Measurements from ENCODE around the gene CRYL1. TPM values are rescaled to one million over a fixed set of nuclear protein-coding genes. Genes with fewer than 3 reads are reported as not detected.

Gene CRYL1
- total and polyA plus RNA-seq, 9 of the 15 experiments (the other 6 are each of a cell fraction or from before 2014, with no cell fraction given): 1.0 to 6.9 (median 2.4) TPM

DNA sequence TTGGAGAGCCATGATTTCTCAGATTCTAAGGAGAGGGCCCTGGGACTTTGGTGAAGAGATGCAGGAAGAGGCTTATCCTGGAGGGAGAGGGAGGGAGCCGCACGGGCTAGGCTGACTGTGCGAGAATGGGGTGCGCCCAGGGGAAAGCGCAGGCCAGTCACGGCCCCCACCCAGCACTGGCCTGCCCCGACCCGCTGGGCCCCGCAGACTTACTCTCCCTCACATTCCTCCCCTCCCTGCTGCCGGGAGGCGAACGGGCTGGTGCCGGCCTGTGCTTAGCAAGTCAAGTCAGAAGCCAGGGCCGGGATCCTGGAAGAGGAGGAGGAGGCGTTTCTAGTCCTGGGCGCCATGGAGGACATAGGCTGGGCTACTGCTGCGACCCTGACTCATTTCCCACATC is 120.0 kb downstream of the CRYL1 start:
- no peak for DNase-seq (ENCODE audit: extremely low read depth in 1 of 4, low spot score in 3 of 4)
- no peaks in the 10 kb centered on the region for H3K9me3 ChIP-seq (replicated peaks; ENCODE audit: control insufficient read depth, insufficient read depth, low read depth, low read length)
- H3K36me3 ChIP-seq (ENCODE audit: control insufficient read depth, insufficient read depth, low read length): no peaks in the 10 kb centered on the region
- intact Hi-C loops (cut with micrococcal nuclease): no loop called here
- no peak overlapping the region for H3K27ac ChIP-seq (ENCODE audit: extremely low read depth, low read depth, low read length)
- BruUV-seq (replicated peaks): no TSS peak
- H3K79me2 ChIP-seq (ENCODE audit: control insufficient read depth, insufficient read depth, low read length): no peaks in the 10 kb centered on the region
- H4K20me1 ChIP-seq (replicated peaks; ENCODE audit: control insufficient read depth, insufficient read depth, low read length): no peaks in the 10 kb centered on the region
- H3K4me1 ChIP-seq (replicated peaks in 1 of 2; ENCODE audit: control insufficient read depth in 2 of 2, insufficient read depth in 2 of 2, low read length in 2 of 2): peaks cover 0 to 5% of the 10 kb centered on the region in 2 experiments; a peak in 2 of 5 replicates
- no peak overlapping the region for H3K4me3 ChIP-seq
- peaks cover 0 to 17% of the 10 kb centered on the region in 2 experiments; a peak in 3 of 5 replicates for H3K27me3 ChIP-seq (ENCODE audit: control insufficient read depth in 2 of 2, insufficient read depth in 2 of 2, low read length in 2 of 2)
- no peak overlapping the region for H2AFZ ChIP-seq (ENCODE audit: low read depth, low read length)
- no peak for FAIRE-seq
- no peak for TF ChIP-seq PHF20 (IDR thresholded peaks at IDR 0.05; ENCODE audit: partially characterized antibody)
- TF ChIP-seq CSDE1 (IDR thresholded peaks at IDR 0.05): no peak
- no peak for TF ChIP-seq ZNF696 (CRISPR knock-in tag; conservative IDR thresholded peaks at IDR 0.05)
- TF ChIP-seq ZNF551 (CRISPR knock-in tag; IDR thresholded peaks at IDR 0.05): no peak
- no peak for TF ChIP-seq ZBED1 (IDR thresholded peaks at IDR 0.05)
- no peak for TF ChIP-seq SRSF9 (IDR thresholded peaks at IDR 0.05; ENCODE audit: borderline replicate concordance, low read depth, low read length)
- TF ChIP-seq ZNF766 (CRISPR knock-in tag; conservative IDR thresholded peaks at IDR 0.05): no peak
- no peak for TF ChIP-seq POU5F1 (IDR thresholded peaks at IDR 0.05; ENCODE audit: borderline replicate concordance, low read depth, low read length, partially characterized antibody)
- TF ChIP-seq, protein P1, sequence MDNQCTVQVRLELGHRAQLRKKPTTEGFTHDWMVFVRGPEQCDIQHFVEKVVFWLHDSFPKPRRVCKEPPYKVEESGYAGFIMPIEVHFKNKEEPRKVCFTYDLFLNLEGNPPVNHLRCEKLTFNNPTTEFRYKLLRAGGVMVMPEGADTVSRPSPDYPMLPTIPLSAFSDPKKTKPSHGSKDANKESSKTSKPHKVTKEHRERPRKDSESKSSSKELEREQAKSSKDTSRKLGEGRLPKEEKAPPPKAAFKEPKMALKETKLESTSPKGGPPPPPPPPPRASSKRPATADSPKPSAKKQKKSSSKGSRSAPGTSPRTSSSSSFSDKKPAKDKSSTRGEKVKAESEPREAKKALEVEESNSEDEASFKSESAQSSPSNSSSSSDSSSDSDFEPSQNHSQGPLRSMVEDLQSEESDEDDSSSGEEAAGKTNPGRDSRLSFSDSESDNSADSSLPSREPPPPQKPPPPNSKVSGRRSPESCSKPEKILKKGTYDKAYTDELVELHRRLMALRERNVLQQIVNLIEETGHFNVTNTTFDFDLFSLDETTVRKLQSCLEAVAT (IDR thresholded peaks at IDR 0.05): no peak
- in situ Hi-C loops (cut with MboI): no loop called here
- WGBS (ENCODE audit: insufficient coverage, low coverage, missing lambda C conversion rate): 3% methylated on average over 13 of the region's 17 CpGs
- H3K9ac ChIP-seq (ENCODE audit: insufficient read depth in 1 of 2, low read depth in 2 of 2, low read length in 2 of 2): no peak overlapping the region
- no peak overlapping the region for H3K4me2 ChIP-seq (ENCODE audit: insufficient read depth, low read length)
- no peak for ATAC-seq
- H3K9me1 ChIP-seq (ENCODE audit: control insufficient read depth, insufficient read depth, low read length): no peaks in the 10 kb centered on the region
- ChIA-PET CTCF (ENCODE audit: low intra/inter-chr PET ratio) (no interaction called here), POLR2A (no interaction called here)

All from K562 (cell line).